GM19372 (cell line): ENCODE measurements around the gene GTF2A1.

Experiments
- ATAC-seq: cut with Tn5 transposase; IDR thresholded peaks from one replicate; pipeline ENCODE4 v1.9.1; 2021; ENCODE audit warnings: mild to moderate bottlenecking, low read depth, moderate library complexity; ENCODE audit not compliant: unreplicated experiment

GTF2A1 gene

DNA sequence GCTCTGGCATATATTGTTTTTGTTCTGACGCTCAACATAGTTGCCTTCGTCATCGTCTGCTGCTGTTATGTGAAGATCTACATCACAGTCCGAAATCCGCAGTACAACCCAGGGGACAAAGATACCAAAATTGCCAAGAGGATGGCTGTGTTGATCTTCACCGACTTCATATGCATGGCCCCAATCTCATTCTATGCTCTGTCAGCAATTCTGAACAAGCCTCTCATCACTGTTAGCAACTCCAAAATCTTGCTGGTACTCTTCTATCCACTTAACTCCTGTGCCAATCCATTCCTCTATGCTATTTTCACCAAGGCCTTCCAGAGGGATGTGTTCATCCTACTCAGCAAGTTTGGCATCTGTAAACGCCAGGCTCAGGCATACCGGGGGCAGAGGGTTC lies 77.0 kb downstream of the GTF2A1 start:
- ATAC-seq, result no peak

DNA sequence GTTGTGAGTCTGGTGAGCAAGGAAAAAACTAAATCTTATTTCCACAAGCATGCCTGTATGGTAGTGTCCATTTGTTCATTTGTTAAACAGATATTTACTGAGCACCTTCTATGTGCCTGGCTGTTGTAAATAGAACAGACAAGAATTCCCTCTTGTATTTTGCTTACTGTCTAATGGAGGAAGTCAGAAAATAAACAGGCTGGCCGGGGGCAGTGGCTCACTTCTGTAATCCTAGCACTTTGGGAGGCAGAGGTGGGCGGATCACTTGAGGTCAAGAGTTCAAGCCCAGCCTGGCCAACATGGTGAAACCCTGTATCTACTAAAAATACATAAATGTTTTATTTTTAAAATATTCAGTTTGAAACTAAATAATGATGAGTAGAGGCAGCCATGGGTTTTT lies 79.3 kb downstream of the GTF2A1 start:
- no peak for ATAC-seq

GRCh38 chr14:81138429-81138828 lies 82.3 kb downstream of the GTF2A1 start:
- no peak for ATAC-seq

DNA sequence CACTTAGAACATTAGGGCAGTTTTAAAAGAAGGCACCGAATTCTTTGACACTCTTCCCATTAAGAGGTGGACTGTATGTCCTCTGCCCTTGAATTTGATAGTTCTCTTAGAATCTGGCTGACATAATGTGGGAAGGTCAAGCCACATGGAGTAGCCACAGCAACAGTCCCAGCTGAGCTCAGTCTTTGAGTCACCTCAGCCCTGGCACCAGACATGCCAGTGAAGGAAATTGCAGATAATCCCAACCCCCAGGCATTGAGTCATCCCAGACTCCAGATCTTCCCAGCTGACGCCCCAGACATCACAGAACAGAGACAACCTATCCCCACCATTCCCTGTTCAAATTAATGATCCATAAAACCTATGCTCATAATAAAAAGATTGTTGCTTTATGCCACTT lies 83.4 kb downstream of the GTF2A1 start:
- no peak for ATAC-seq

DNA sequence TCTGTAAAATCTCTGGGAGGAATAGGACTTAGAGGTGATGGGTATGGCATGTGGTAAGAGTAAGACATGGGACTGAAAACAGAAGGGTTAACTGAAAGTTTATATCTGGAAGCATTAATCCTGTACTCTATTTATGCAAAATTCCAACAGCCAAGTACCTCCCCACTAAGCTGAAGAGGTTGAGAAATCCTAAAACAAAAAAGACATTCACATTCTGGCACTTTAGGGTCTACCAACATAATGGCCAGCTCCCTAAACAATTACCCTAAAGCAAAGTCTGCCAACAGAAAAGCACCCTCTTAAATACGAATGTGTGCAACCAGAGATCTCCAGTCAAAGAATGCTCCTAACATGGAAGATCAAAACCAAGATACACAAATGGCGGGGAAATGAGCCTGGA lies 87.4 kb downstream of the GTF2A1 start:
- no peak for ATAC-seq

- ATAC-seq, result no peak
Observed at GRCh38 chr14:81132468-81132867, 88.3 kb downstream of the GTF2A1 start.

- no peak for ATAC-seq
Observed at GRCh38 chr14:81129242-81129641, 91.5 kb downstream of the GTF2A1 start.

DNA sequence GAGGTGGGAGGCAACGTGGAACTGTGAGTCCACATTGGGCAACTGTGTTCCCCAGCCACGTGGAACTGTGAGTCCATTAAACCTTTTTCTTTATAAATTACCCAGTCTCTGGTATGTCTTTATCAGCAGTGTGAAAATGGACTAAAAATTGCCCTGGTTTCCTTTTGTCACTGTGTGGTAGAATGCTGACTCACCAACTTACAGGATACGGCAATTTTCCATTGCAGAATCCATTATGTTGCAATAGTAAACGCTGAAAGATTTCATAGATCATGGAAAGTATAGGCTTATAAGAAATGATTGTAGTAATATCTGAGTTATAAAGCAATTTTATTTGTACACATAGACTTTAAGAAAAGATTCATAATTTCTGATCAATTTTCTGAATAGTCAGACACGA lies 93.0 kb downstream of the GTF2A1 start:
- no peak for ATAC-seq

DNA sequence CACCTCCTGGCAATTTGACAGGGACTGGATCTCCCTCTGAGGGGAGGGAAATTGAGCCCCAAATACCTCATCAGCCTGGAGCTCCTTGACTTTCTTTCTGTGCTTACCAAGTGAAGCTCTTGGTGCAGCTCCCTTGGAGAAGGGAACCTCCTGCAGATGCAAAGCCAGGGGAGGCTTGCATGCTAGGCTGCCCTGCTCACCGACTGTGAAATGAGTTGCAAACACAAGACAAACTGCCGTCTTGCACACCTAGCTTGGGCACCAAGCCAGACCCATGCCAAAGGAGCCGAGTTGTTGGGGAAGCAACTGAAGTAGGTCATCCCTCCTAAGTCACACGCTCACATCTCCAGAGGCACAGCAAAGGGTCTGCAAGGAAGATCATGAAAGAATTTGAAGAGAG lies 95.2 kb downstream of the GTF2A1 start:
- no peak for ATAC-seq
